Endothelial cell of umbilical vein (primary cell): ENCODE results near the gene OSBPL8.

Experiments used
- EZH2 ChIP-seq: IDR thresholded peaks from 2 replicates; pipeline ENCODE4 v1.6.1; 2012; ENCODE audit warnings: borderline replicate concordance, low read depth, mild to moderate bottlenecking, moderate library complexity, low read length, inconsistent platforms; ENCODE audit not compliant: severe bottlenecking
- GATA2 ChIP-seq: IDR thresholded peaks from 2 replicates; pipeline ENCODE4 v1.7.0; 2011; ENCODE audit warnings: low read depth, mild to moderate bottlenecking, moderate library complexity, mixed read lengths, low read length; ENCODE audit not compliant: insufficient read length, insufficient read depth
- JUN ChIP-seq: IDR thresholded peaks from 2 replicates; pipeline ENCODE4 v1.6.1; 2011; ENCODE audit warnings: borderline replicate concordance, low read depth; ENCODE audit not compliant: insufficient read length, insufficient read depth
- MYC ChIP-seq: IDR thresholded peaks from one replicate; pipeline ENCODE4 v1.6.1; 2011; ENCODE audit warnings: mild to moderate bottlenecking, low read depth, low read length
- POLR2A ChIP-seq: IDR thresholded peaks from 2 replicates; pipeline ENCODE4 v1.6.1; 2012; ENCODE audit warnings: low read depth, mild to moderate bottlenecking, control low read depth, low read length
- POLR2AphosphoS5 ChIP-seq: IDR thresholded peaks from 2 replicates; pipeline ENCODE4 v1.6.1; 2012; ENCODE audit warnings: low read depth, mild to moderate bottlenecking, control low read depth, low read length, moderate library complexity; ENCODE audit not compliant: insufficient read depth
- TF ChIP-seq, protein P1 (sequence below), 2 donors: IDR thresholded peaks; 1 replicate in 1 of 2; 2 replicates in 1 of 2; pipeline ENCODE4 v1.5.1; 2011; ENCODE audit warnings: low read length in 2 of 2, mild to moderate bottlenecking in 2 of 2, moderate library complexity in 2 of 2, control low read depth in 1 of 2, inconsistent platforms in 1 of 2, low read depth in 1 of 2; ENCODE audit not compliant: insufficient read depth in 1 of 2; ENCODE audit errors: extremely low read depth in 1 of 2
- TF ChIP-seq, protein P2 (sequence below): IDR thresholded peaks from 2 replicates; pipeline ENCODE4 v1.6.1; 2011; ENCODE audit not compliant: insufficient read depth, insufficient read length

DNA sequence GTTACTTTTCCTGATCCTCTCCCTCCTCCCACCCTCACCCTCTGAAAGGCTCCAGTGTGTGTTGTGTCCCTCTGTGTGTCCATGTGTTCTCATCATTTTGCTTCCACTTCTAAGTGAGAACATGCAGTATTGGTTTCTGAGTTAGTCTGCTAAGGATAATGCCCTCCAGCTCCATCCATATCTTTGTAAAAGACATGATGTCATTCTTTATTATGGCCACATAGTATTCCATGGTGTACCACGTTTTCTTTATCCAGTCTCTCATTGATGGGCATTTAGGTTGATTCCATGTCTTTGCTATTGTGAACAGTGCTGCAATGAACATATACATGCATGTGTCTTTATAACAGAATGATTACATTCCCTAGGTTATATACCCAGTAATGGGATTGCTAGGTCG lies 159.4 kb downstream of the OSBPL8 start:
- TF ChIP-seq POLR2AphosphoS5 (no peak), POLR2A (no peak), EZH2 (no peak), GATA2 (no peak), MYC (no peak), JUN (no peak)
- TF ChIP-seq, protein P1, sequence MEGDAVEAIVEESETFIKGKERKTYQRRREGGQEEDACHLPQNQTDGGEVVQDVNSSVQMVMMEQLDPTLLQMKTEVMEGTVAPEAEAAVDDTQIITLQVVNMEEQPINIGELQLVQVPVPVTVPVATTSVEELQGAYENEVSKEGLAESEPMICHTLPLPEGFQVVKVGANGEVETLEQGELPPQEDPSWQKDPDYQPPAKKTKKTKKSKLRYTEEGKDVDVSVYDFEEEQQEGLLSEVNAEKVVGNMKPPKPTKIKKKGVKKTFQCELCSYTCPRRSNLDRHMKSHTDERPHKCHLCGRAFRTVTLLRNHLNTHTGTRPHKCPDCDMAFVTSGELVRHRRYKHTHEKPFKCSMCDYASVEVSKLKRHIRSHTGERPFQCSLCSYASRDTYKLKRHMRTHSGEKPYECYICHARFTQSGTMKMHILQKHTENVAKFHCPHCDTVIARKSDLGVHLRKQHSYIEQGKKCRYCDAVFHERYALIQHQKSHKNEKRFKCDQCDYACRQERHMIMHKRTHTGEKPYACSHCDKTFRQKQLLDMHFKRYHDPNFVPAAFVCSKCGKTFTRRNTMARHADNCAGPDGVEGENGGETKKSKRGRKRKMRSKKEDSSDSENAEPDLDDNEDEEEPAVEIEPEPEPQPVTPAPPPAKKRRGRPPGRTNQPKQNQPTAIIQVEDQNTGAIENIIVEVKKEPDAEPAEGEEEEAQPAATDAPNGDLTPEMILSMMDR (IDR thresholded peaks at IDR 0.05; ENCODE audit: extremely low read depth in 1 of 2, insufficient read depth in 1 of 2, low read depth in 1 of 2, low read length in 2 of 2): no peak
- TF ChIP-seq, protein P2, sequence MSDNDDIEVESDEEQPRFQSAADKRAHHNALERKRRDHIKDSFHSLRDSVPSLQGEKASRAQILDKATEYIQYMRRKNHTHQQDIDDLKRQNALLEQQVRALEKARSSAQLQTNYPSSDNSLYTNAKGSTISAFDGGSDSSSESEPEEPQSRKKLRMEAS: no peak
